Femur (tissue), 1 donor: Measurements from ENCODE around the gene MYO5B.
"Not testable (repeated sequence)": the region's sequence is repeated elsewhere in the genome, so short reads cannot be mapped to it uniquely, and the experiment has no call there.

Experiments used
- DNase-seq: peaks from one replicate; pipeline ENCODE4 v3.0.0-alpha.2; 2017

Gene MYO5B

DNA sequence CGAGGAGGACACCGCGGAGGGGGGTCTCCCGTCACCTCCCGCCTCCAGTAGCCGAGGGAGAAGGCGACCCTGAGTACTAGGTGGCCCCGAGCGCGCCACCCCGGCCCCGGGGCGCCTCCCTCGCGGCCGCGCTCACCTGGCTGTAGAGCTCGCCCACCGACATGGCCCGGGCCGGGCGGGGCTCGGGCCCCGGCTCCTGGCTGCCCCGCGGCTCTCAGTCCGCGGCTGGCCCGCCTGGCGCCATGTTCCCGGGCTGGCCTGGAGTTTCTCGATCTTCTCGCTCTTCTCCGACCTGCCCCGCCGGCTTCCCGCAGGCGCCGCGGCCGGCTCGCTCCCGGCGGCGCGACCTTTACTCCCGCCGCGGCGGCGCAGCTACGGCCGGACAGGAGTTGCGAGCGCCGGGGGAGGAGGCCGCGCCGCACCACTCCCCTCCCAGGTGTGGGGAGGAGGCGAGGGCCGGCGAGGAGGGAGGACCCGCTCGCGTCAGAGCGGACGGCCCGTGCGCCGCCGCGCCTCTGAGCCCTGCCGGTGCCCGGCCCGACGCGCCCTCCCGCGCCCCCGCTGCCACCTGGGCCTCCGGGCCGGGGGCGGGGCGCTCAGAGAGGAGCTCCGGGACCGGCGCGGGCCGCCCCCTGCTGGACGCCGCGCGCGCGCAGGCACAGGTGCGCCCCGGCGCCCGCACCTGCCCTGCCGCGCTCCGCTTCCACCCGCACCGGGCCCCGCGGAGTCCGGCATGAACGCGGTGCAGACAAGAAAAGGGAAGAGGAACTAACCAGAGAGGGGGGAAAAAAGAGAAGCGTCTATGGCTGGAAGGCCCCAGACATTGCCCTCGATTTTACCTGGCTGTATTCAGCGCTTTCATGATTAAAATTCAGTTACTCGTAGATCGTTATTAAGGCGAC lies at the start of gene MYO5B:
Gene MYO5B (minus strand): TSS at position 517 of the 902 bp plus-strand sequence. CDS start 354 bp downstream, at position 163.
- DNase-seq = no peak

DNA sequence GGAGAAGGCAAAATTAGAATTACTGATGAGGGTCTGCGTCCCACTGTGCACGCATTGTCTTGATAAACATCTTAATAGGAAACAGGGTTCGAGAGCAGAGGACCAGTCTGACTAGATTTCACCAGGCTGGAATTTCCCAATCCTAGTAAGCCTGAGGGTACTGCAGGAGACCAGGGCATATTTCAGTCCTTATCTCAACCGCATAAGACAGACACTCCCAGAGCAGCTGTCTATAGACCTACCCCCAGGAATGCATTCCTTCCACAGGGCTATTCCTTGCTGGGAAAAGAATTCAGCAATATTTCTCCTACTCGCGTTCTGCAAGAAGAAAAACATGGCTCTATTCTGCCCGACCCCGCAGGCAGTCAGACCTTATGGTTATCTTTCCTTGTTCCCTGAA lies 46.8 kb upstream of the MYO5B start:
- not testable (repeated sequence) for DNase-seq

DNA sequence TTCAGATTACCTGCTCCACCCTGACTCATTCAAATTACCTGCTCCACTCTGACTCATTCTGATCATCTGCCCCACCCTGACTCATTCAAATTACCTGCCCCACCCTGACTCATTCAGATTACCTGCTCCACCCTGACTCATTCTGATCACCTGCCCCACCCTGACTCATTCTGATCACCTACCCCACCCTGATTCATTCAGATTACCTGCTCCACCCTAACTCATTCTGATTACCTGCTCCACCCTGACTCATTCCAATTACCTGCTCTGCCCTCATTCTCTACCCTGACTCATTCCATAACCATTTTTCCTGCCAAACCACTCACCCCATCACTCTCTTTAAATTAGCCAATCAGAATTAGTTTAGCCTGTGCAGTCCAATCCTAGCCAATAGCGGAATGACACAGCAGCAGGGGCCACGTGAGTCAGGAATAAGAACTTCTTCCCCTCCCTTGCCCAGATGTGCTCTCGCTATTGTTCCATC lies 45.2 kb upstream of the MYO5B start:
- no peak for DNase-seq

GRCh38 chr18:50232419-50232818 lies 37.5 kb upstream of the MYO5B start:
- no peak for DNase-seq

DNA sequence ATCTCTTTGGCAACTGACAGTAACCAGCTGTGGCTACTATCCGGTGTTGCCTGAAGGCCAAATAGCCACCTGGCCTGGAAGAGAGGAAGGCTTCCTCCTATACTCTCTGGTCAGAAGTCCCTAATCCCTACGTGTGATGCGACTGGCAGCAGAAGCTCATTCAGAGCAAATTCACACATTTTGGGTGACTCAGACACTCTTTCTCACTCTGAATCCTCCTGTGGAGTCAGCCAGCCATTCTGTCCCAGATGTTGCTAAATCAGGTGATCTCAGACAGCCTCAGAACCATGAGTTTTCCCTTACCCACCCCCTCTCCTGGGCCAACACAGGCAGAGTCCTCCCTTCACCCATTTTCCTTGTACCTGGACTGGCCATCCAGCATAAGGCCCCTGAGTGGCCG lies 36.7 kb upstream of the MYO5B start:
- no peak for DNase-seq

DNA sequence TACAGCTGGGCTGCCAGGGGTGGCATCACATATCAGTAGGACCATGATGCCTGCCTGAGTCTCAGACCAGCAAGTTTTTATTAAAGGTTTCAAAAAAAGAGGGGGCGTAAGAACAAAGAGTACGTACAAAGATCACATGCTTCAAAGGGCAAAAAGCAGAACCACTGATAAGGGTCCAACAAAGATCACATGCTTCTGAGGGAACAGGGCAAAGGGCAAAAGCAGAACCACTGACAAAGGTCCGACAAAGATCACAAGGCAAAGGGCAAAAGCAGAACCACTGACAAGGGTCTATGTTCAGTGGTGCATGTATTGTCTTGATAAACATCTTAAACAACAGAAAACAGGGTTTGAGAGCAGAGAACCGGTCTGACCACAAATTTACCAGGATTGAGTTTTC lies 25.3 kb upstream of the MYO5B start:
- not testable (repeated sequence) for DNase-seq

DNA sequence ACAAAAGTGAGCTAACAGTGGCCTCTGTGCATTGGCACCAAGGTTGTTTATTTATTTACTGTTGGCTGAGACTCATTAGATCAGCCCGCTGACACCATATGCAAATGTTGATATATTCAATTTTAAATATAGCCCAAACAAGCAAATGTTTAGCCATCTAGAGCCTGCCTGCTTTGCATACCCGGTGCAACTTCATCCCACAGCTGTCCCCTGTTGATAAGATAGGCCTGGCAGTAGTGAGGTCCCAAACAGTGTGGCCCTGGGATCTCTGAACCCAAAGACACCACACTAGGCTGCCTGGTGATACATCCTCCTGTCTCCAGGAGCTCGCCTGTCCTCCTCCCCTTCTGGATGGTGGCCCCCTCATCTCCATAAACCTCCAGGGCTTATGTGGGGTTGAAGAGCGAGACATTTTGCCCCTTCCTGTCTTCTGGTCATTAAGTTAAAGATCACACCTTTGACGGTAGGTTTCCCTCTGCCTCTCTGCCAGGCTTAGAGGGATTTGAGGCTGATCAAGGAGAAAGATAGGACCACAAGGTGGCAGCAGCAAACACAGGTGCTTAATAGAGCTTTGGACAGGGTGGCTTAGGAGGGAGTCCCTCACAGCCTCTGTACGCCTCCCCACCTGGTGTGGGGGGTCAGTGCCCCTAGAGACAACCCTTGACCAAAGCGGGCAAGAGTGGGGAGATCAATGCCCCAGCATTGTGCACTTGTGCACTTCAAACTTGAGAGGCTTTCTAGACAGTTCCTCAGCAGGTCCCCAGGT lies 23.7 kb upstream of the MYO5B start:
- no peak for DNase-seq

DNA sequence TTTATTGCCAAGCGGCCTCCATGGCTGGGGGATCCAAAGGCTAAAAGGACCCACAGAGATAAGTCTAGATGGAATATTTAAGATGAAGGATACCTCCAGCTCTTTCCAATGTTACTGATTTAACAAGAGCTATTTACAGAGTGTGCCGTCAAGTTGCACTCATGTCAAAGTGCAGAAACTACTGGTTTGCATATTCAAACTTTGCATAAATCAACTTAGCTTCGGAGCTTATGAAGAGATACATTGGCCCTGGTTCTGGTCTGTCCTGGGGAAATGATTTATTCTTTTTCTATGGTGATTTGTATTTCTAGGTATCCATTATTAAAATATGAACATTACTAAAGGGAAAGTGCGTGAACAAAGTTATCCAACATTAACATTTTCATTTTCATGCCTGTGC lies 14.4 kb upstream of the MYO5B start:
- no peak for DNase-seq

GRCh38 chr18:50207722-50208121 lies 12.8 kb upstream of the MYO5B start:
- no peak for DNase-seq

- DNase-seq = peak; percentile 48
Measured at GRCh38 chr18:50203801-50204604, 9.1 kb upstream of the MYO5B start.

- DNase-seq = no peak
Measured at GRCh38 chr18:50201476-50202018, 6.6 kb upstream of the MYO5B start.

DNA sequence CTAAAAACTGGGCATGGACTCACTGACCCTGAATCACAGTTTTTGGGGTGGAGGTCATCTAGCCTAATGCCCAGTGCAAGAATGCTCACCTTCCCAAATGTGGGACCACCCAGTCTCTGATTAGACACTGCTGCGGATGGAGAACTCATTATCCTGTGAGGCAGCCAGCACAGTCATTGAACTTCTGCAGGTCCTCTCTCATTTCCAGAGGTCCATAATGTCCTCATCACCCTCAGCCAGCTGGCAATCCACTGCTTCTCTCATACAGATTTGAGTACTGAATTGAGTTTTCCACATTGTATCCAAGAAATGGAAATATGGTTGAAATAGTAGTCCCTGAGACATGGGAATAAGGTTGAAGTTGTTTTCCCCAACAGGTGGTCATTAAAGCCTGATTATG lies 5.0 kb upstream of the MYO5B start:
- peak; percentile 71 for DNase-seq

GRCh38 chr18:50199346-50199855 lies 4.5 kb upstream of the MYO5B start:
- peak; percentile 66 for DNase-seq

DNA sequence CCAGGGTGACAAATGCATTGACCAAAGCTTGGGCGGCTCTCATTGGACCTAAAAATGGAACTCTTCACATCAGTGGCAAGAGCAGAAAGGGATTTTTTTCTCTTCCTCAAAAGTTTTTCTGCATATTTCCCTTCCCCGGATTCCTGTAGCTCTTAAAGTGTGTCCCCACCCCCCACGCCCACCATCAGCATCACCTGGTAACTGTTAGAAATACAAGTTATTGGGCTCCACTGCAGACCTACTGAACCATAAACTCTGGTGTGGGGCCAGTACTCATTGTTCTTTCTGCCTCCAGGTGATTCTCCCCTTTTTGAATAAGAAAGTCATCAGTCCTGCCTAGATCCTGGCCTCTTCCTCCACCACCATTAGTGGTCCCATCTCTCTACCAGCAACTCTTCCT lies 1.3 kb upstream of the MYO5B start:
- no peak for DNase-seq

DNA sequence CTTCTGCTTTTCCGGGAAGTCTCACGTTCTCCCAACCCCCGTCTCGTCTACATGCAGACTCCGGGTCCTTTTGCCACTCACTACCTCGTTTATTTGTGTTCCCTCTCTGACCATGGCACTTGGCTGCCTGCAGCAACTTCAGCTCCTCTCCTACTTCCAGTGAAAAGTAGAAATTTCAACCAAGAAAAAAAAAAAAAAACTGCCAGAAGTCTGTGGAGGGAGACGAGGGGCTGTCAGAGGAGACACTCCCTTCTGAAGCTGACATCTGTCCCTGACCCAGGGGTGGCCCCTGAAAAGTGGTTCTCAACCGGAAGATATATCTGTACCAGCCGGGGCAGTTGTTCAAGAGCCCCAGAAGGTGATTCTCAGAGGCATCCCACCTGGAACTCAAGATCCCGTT lies 742 bp upstream of the MYO5B start:
- DNase-seq = no peak

- no peak for DNase-seq
Measured at GRCh38 chr18:50193796-50194630, 934 bp downstream of the MYO5B start.

DNA sequence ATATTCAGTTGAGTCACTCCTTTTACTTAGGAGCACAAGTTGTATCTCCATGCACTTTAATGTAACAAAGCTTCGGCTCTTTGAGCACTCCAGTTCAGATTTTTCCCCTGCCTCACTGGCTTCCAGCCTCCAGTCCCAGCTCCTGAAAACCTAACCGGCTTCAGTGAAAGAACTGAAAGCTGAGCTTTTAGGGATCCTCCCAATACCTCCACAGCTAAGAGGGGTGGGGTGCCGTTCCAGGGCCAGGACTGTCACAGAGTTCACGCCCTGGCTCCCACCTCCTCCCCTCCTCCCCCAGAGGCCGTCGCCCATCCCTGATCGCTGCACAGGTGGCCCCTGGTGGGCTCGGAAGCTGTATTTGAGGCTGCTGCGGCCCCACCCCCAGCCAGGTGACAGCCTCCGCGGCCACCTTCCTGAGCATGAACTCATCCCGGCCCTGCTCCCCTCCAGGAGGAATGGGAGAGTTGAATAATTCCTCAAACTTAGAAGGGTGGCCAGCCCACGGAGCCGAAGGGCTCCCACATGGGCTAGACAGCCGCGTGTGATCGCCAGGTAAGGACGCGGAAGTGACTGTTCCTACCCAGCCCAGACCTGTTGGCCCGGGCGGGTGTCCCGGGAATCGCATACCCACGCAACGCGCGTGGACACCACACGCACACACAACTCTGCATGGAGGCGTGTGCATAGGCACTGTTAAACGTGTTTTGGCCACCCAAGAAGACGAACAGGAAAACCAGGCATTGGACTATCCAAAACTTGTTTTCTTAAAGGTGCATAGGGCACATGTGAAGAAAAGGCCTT lies 1.8 kb downstream of the MYO5B start:
- DNase-seq = no peak

- no peak for DNase-seq
Measured at GRCh38 chr18:50190926-50191325, 4.0 kb downstream of the MYO5B start.

- DNase-seq = no peak
Measured at GRCh38 chr18:50190236-50190635, 4.7 kb downstream of the MYO5B start.

DNA sequence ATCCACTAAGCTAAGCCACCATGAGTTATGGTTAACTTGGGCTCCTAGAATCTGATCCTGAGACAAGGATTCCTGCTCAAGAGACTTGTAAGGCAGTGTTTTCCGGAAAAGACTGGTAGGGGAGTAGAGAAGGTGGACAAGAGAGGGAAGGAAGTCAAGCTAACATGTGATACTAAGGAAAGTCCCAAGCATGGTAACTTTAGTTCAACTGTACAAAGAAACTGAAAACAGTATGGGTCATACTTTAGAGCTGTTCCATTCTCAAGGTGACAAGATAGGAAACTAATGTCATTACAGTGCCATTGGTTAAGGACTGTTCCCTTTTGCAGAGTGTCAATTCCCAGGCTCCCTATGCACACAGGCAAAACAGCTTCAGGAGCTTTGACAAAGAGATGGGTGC lies 5.8 kb downstream of the MYO5B start:
- DNase-seq = no peak

DNA sequence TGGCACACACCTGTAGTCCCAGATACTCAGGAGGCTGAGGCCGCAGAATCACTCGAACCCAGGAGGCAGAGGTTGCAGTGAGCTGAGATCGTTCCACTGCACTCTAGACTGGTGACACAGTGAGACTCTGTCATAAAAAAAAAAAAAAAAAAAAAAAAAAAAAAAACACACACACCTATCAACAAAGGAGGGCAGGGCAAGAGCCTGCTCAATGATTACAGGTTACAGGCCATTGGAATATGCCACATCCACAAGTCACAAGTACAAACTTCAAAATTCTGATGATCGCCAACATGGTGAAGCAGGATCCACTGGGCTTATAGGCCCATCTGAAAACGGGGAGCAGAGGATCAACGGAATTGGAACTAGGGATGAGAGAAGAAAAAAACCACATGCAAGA lies 6.3 kb downstream of the MYO5B start:
- DNase-seq = no peak
